ENCODE measurements around the gene DNAJC11.
"Not testable (repeated sequence)": the region's sequence is repeated elsewhere in the genome, so short reads cannot be mapped to it uniquely, and the experiment has no call there.

Gene DNAJC11

DNA sequence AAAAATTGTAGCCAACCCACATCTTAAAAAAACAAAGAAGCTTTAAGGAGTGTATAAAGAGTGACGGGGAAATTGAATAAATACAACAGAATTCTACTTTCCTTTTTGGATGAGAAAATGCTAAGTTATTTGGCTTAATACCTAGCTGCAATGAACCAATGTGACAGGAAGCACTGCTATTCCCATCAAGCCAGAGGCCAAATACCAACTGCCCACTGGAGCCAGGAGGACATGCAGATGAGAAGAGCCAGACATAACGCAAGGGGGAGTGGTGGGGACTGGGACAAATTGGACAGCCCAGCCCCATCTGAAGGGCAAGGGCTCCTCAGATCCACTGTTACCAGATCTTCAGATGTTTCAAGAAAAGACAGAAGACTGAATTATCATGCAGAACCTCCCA, 25.7 kb downstream of the DNAJC11 start:
- Histone ChIP-seq H3K4me3 (ENCODE audit: insufficient read depth, low read depth, low read length, poor library complexity, severe bottlenecking) (no peak overlapping the region), H3K27me3 (replicated peaks; ENCODE audit: control insufficient read depth, insufficient read depth, low read length, poor library complexity, severe bottlenecking) (no peaks in the 10 kb centered on the region), H3K36me3 (ENCODE audit: control insufficient read depth, insufficient read depth, low read length) (peaks cover 33% of the 10 kb centered on the region), H3K9me3 (ENCODE audit: control insufficient read depth, low read length) (no peaks in the 10 kb centered on the region), H3K4me1 (ENCODE audit: control insufficient read depth, insufficient read depth, low read length, poor library complexity, severe bottlenecking) (no peaks in the 10 kb centered on the region), H3K27ac (ENCODE audit: insufficient read depth, low read length, poor library complexity, severe bottlenecking) (no peak overlapping the region)
- DNase-seq, result no peak

DNA sequence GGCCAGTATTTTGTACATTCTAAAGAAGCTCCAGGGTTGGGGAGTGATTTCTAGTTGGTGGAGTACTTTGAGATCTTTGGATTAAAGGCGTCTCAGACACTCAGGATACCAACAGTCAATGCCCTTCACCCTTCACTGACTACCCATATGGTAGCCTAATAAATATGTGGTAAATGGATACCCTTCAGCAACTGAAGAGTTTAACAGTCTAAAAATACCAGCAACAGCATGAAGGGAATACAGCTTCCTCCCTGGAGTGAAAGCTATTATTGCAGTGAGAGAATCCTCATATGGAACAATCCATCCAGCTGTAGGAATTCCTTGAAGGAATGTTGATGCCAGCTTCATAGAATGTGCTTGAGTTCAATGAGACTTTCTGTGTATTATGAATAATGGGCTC, 26.8 kb downstream of the DNAJC11 start:
- H3K4me3 ChIP-seq (ENCODE audit: insufficient read depth, low read depth, low read length, poor library complexity, severe bottlenecking), result no peak overlapping the region
- no peak overlapping the region for H3K27ac ChIP-seq (ENCODE audit: insufficient read depth, low read length, poor library complexity, severe bottlenecking)
- H3K36me3 ChIP-seq (ENCODE audit: control insufficient read depth, insufficient read depth, low read length), result peaks cover 26% of the 10 kb centered on the region
- no peaks in the 10 kb centered on the region for H3K9me3 ChIP-seq (ENCODE audit: control insufficient read depth, low read length)
- DNase-seq, result no peak
- no peaks in the 10 kb centered on the region for H3K4me1 ChIP-seq (ENCODE audit: control insufficient read depth, insufficient read depth, low read length, poor library complexity, severe bottlenecking)
- no peaks in the 10 kb centered on the region for H3K27me3 ChIP-seq (replicated peaks; ENCODE audit: control insufficient read depth, insufficient read depth, low read length, poor library complexity, severe bottlenecking)

DNA sequence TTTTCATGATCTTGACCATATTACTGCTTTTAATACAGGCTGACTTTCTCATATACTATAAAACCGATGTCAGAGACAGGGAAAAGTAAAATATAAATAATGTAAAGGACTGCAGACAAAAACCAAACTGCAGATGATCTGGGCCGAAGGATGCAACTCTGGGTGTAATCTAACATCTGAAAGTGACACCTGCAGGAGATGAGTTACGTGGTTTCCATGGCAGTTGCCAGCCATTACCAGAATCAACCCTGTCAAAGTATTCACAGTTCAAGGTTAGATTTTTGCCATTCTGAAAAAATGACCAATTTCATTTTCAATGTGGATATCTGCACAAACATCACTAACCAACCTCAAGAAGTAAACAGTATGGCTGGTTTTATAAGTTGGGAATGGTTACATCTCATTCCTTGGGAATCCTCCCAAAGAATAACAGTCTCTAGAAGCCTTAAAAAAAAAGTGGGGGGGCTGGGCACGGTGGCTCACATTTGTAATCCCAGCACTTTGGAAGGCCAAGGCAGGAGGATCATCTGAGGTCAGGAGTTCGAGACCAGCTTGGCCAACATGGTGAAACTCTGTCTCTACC, 27.7 kb downstream of the DNAJC11 start:
- H3K4me3 ChIP-seq (ENCODE audit: insufficient read depth, low read depth, low read length, poor library complexity, severe bottlenecking), result no peak overlapping the region
- H3K36me3 ChIP-seq (ENCODE audit: control insufficient read depth, insufficient read depth, low read length), result peaks cover 21% of the 10 kb centered on the region
- no peak for DNase-seq

DNA sequence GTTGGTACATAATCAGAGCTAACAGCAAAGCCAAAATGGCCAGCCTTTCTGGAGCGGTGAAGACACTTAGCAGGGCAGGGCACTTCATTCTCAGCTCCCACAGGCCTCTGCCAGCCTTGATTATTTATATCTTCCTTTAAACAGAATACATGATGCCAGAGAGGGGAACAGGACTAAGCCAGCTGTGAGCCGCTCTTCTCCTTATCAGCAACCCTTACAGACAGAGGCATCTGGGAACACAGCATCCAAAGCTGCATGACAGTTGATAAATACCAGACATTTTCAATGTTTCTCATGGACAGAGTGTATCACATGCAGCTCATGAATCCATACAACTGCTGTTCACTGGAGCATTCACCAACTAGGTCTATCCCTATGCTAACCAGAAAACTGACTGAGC, 29.1 kb downstream of the DNAJC11 start:
- H3K36me3 ChIP-seq (ENCODE audit: control insufficient read depth, insufficient read depth, low read length), result peaks cover 10% of the 10 kb centered on the region
- no peaks in the 10 kb centered on the region for H3K27me3 ChIP-seq (replicated peaks; ENCODE audit: control insufficient read depth, insufficient read depth, low read length, poor library complexity, severe bottlenecking)
- H3K4me3 ChIP-seq (ENCODE audit: insufficient read depth, low read depth, low read length, poor library complexity, severe bottlenecking), result no peak overlapping the region
- no peak overlapping the region for H3K27ac ChIP-seq (ENCODE audit: insufficient read depth, low read length, poor library complexity, severe bottlenecking)
- no peaks in the 10 kb centered on the region for H3K9me3 ChIP-seq (ENCODE audit: control insufficient read depth, low read length)
- DNase-seq, result no peak
- H3K4me1 ChIP-seq (ENCODE audit: control insufficient read depth, insufficient read depth, low read length, poor library complexity, severe bottlenecking), result no peaks in the 10 kb centered on the region

More for the DNA sequence above, 27.7 kb downstream of the DNAJC11 start:
- Histone ChIP-seq H3K27ac (ENCODE audit: insufficient read depth, low read length, poor library complexity, severe bottlenecking) (no peak overlapping the region), H3K27me3 (replicated peaks; ENCODE audit: control insufficient read depth, insufficient read depth, low read length, poor library complexity, severe bottlenecking) (no peaks in the 10 kb centered on the region), H3K4me1 (ENCODE audit: control insufficient read depth, insufficient read depth, low read length, poor library complexity, severe bottlenecking) (no peaks in the 10 kb centered on the region), H3K9me3 (ENCODE audit: control insufficient read depth, low read length) (no peaks in the 10 kb centered on the region)

DNA sequence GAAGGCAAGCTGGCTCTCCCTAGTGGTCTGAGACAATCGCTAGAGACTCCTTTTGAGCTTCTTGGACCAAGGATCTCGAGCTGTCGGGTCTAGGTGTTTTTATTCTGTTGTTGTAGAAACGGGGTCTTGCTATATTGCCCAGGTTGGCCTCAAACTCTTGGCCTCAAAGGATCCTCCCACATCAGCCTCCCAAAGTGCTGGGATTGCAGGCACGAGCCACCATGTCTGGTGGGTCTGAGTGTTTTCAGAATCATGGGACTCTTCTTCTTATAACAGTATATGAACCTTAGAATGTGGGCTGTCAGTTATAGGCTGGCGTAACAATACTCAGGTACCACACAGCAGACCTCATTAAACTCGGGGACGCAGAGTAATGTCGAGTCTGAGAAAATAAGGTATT, 33.1 kb downstream of the DNAJC11 start:
- Histone ChIP-seq H3K36me3 (ENCODE audit: control insufficient read depth, insufficient read depth, low read length) (peaks cover 11% of the 10 kb centered on the region), H3K27ac (ENCODE audit: insufficient read depth, low read length, poor library complexity, severe bottlenecking) (no peak overlapping the region), H3K27me3 (replicated peaks; ENCODE audit: control insufficient read depth, insufficient read depth, low read length, poor library complexity, severe bottlenecking) (no peaks in the 10 kb centered on the region), H3K4me1 (ENCODE audit: control insufficient read depth, insufficient read depth, low read length, poor library complexity, severe bottlenecking) (no peaks in the 10 kb centered on the region), H3K4me3 (ENCODE audit: insufficient read depth, low read depth, low read length, poor library complexity, severe bottlenecking) (no peak overlapping the region), H3K9me3 (ENCODE audit: control insufficient read depth, low read length) (no peaks in the 10 kb centered on the region)
- no peak for DNase-seq

DNA sequence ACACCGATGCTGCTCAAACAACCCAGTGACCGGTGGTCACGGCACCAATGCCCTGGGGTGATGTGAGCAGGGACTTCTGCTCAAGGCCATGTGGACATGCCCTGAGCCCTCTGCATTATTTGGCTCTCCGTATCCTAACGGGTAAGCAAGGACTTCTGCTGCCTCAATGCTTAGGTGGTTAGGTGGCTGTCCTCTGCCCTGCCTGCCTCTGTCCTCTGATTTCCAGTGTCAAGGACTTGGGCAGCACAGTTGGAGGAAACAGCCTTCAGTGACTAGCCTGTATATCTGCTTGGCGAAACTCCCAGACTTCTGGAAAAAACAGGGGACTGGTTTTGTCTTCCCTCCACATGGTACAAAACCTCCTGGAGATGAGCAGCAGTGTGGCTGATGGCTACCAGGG, 34.5 kb downstream of the DNAJC11 start:
- DNase-seq, result no peak
- H3K9me3 ChIP-seq (ENCODE audit: control insufficient read depth, low read length), result no peaks in the 10 kb centered on the region
- H3K27ac ChIP-seq (ENCODE audit: insufficient read depth, low read length, poor library complexity, severe bottlenecking), result no peak overlapping the region
- H3K4me3 ChIP-seq (ENCODE audit: insufficient read depth, low read depth, low read length, poor library complexity, severe bottlenecking), result no peak overlapping the region
- H3K4me1 ChIP-seq (ENCODE audit: control insufficient read depth, insufficient read depth, low read length, poor library complexity, severe bottlenecking), result no peaks in the 10 kb centered on the region
- peaks cover 11% of the 10 kb centered on the region for H3K36me3 ChIP-seq (ENCODE audit: control insufficient read depth, insufficient read depth, low read length)
- no peaks in the 10 kb centered on the region for H3K27me3 ChIP-seq (replicated peaks; ENCODE audit: control insufficient read depth, insufficient read depth, low read length, poor library complexity, severe bottlenecking)

DNA sequence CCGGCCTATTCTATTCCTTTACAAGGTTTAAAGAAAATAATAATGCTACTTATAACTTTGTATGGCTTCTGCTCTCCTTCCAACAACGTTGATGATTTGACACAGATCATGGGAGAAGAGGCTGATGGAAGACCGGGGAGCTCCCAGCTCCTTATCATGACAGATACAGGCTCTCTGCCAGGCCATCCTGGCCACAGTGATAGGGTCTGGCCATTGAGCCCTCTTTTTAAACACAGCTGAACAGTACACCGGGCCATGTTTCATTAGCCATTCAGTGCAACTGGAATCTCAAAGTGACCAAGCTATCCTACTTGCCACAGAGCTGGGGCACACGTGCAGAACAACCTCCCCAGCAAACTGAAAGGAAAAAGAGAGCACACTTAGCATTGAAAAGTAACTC, 34.9 kb downstream of the DNAJC11 start:
- H3K4me3 ChIP-seq (ENCODE audit: insufficient read depth, low read depth, low read length, poor library complexity, severe bottlenecking), result no peak overlapping the region
- no peak overlapping the region for H3K27ac ChIP-seq (ENCODE audit: insufficient read depth, low read length, poor library complexity, severe bottlenecking)
- DNase-seq, result no peak
- H3K27me3 ChIP-seq (replicated peaks; ENCODE audit: control insufficient read depth, insufficient read depth, low read length, poor library complexity, severe bottlenecking), result no peaks in the 10 kb centered on the region
- peaks cover 11% of the 10 kb centered on the region for H3K36me3 ChIP-seq (ENCODE audit: control insufficient read depth, insufficient read depth, low read length)
- no peaks in the 10 kb centered on the region for H3K9me3 ChIP-seq (ENCODE audit: control insufficient read depth, low read length)
- H3K4me1 ChIP-seq (ENCODE audit: control insufficient read depth, insufficient read depth, low read length, poor library complexity, severe bottlenecking), result no peaks in the 10 kb centered on the region

DNA sequence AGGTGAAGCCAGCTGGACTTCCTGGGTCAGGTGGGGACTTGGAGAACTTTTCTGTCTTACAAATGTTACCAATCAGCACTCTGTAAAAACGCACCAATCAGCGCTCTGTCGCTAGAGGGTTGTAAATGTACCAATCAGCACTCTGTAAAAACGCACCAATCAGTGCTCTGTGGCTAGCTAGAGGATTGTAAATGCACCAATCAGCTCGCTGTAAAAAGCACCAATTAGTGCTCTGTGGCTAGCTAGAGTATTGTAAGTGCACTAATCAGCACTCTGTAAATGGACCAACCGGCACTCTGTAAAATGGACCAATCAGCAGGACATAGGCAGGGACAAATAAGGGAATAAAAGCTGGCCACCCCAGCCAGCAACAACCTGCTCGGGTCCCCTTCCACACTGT, 39.1 kb downstream of the DNAJC11 start:
- not testable (repeated sequence) for H3K9me3 ChIP-seq (ENCODE audit: control insufficient read depth, low read length); H3K4me1 ChIP-seq (ENCODE audit: control insufficient read depth, insufficient read depth, low read length, poor library complexity, severe bottlenecking); H3K27me3 ChIP-seq (replicated peaks; ENCODE audit: control insufficient read depth, insufficient read depth, low read length, poor library complexity, severe bottlenecking); H3K27ac ChIP-seq (ENCODE audit: insufficient read depth, low read length, poor library complexity, severe bottlenecking); H3K4me3 ChIP-seq (ENCODE audit: insufficient read depth, low read depth, low read length, poor library complexity, severe bottlenecking); DNase-seq; H3K36me3 ChIP-seq (ENCODE audit: control insufficient read depth, insufficient read depth, low read length)

DNA sequence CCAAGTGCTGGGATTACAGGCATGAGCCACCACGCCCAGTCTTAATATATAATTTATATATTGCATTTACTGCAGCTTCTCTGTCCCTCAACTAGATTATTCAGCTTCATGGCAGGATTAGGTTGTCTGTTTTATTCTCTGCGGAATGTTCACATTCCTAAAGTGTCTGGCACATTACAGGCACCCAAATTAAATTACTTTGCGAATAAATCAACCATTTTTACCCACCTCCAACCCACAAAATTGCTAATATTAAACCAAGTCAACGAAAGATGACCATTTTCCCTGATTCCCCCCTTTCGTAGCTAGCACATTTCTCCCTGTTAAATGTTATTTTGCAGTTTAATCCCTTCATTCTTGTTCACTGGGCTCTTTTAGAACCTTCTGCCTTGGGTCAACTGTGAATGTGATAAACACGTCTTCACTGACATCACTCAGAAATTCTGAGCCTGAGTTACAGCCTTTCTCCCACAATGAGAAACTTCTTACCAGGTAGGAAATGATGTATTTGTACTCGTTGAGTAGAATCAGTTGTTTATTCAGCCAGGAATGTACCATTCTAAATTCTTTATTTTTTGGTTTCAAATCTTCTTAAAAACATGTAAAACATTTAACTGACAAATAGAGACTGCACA, 41.1 kb downstream of the DNAJC11 start:
- Histone ChIP-seq H3K4me3 (ENCODE audit: insufficient read depth, low read depth, low read length, poor library complexity, severe bottlenecking) (no peak overlapping the region), H3K9me3 (ENCODE audit: control insufficient read depth, low read length) (no peaks in the 10 kb centered on the region), H3K27me3 (replicated peaks; ENCODE audit: control insufficient read depth, insufficient read depth, low read length, poor library complexity, severe bottlenecking) (no peaks in the 10 kb centered on the region), H3K36me3 (ENCODE audit: control insufficient read depth, insufficient read depth, low read length) (no peaks in the 10 kb centered on the region), H3K27ac (ENCODE audit: insufficient read depth, low read length, poor library complexity, severe bottlenecking) (no peak overlapping the region), H3K4me1 (ENCODE audit: control insufficient read depth, insufficient read depth, low read length, poor library complexity, severe bottlenecking) (no peaks in the 10 kb centered on the region)
- no peak for DNase-seq

DNA sequence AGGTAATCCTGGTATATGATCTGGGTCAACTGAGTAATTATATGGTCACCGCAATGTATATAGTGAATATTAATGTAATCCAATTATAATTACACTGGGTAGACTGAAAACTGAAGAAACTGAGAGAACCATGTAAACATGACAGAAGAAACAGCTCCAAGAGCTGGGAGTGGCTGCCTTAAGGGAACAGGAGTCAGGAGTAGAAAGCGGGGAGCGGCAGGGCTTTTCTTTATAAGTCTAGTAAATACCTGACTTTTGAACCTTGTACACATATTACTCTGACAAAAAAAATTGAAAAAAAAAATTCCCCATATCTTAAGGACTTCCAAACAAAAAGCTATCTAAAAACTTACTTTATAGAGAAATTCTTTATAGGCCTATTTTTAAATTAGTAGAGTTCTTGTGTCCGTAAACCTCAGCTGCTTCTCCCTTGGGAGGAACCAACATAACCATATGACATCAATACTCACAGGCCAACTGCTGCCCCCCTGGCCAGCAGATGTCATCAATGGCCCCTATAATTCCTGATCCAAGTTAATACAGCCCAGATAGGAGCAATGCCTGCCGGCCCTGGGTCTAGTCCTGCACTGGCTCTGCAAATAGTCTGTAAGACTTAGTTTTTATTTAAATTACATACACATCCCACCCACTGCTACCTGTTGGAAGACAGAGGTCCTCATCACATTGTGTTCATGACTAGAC, 43.1 kb downstream of the DNAJC11 start:
- Histone ChIP-seq H3K9me3 (ENCODE audit: control insufficient read depth, low read length) (no peaks in the 10 kb centered on the region), H3K36me3 (ENCODE audit: control insufficient read depth, insufficient read depth, low read length) (peaks cover 3% of the 10 kb centered on the region), H3K4me3 (ENCODE audit: insufficient read depth, low read depth, low read length, poor library complexity, severe bottlenecking) (no peak overlapping the region), H3K27ac (ENCODE audit: insufficient read depth, low read length, poor library complexity, severe bottlenecking) (no peak overlapping the region), H3K27me3 (replicated peaks; ENCODE audit: control insufficient read depth, insufficient read depth, low read length, poor library complexity, severe bottlenecking) (no peaks in the 10 kb centered on the region), H3K4me1 (ENCODE audit: control insufficient read depth, insufficient read depth, low read length, poor library complexity, severe bottlenecking) (no peaks in the 10 kb centered on the region)
- DNase-seq, result no peak

All from effector memory CD4-positive, alpha-beta T cell (primary cell).